Measurements from ENCODE around the gene HOXC13.

DNA sequence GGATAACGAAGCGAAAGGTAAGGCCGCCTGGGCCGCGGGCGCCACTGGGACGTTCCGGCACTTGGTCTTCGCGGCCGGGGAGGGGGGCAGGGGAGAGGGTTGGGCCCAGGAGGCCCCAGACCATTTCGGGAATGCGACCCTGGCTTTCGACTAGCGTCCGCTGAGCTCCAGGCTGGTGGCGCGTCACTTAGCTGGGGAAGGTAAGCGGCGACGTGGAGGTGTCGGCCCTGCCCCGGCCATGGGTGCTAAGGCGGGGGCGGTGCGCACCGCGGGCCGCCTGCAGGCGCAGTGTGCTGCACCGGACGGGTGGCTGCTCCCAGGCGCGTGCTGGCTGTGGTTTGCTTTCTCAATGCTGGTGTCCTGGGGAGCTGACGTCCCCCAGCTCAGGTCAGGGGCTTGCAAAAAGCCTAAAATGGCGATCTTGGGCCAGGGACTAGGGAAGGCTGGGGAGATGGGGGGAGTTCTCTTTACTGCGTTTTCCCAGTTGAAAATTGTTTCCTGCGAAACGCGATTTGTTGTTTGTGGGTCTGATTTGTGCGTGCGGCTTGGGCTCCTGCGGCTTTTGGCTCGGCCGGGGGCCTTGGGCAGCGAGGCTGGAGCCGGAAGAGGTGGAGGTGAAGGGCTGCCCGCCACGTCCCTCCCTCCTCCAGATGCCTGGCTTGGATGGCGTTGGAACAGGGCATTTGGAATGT lies 47.5 kb downstream of the HOXC13 start:
- TF ChIP-seq, protein P1, sequence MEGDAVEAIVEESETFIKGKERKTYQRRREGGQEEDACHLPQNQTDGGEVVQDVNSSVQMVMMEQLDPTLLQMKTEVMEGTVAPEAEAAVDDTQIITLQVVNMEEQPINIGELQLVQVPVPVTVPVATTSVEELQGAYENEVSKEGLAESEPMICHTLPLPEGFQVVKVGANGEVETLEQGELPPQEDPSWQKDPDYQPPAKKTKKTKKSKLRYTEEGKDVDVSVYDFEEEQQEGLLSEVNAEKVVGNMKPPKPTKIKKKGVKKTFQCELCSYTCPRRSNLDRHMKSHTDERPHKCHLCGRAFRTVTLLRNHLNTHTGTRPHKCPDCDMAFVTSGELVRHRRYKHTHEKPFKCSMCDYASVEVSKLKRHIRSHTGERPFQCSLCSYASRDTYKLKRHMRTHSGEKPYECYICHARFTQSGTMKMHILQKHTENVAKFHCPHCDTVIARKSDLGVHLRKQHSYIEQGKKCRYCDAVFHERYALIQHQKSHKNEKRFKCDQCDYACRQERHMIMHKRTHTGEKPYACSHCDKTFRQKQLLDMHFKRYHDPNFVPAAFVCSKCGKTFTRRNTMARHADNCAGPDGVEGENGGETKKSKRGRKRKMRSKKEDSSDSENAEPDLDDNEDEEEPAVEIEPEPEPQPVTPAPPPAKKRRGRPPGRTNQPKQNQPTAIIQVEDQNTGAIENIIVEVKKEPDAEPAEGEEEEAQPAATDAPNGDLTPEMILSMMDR (IDR thresholded peaks at IDR 0.05): no peak
- TF ChIP-seq POLR2A (IDR thresholded peaks at IDR 0.05): no peak
